Spleen (tissue), 11 donors: ENCODE data around the gene NAB1. TPM values are rescaled to one million over a fixed set of nuclear protein-coding genes. Genes with fewer than 3 reads are reported as not detected.

Source experiments
- DNase-seq: peaks from one replicate; pipeline ENCODE4 v3.0.0-alpha.2; 2020
- H3K27ac ChIP-seq, 8 donors: fragments of 200-600 bp; sonication (generic) in 7 of 8; 1 replicate in 4 of 8; 2 replicates in 4 of 8; pipeline versions ENCODE4 v1.5.0 to v1.8.0; 2016 to 2021; ENCODE audit warnings: inconsistent platforms in 4 of 8, mild to moderate bottlenecking in 4 of 8, moderate library complexity in 1 of 8
- H3K27me3 ChIP-seq, 7 donors: fragments of 200-600 bp; sonication (generic) in 6 of 7; replicated peaks in 1 of 7; 1 replicate in 4 of 7; 2 replicates in 3 of 7; pipeline versions ENCODE4 v1.5.0 to v1.8.0; 2016 to 2021; ENCODE audit warnings: inconsistent platforms in 3 of 7, mild to moderate bottlenecking in 1 of 7
- H3K36me3 ChIP-seq, 6 donors: fragments of 200-600 bp; sonication (generic) in 5 of 6; 1 replicate in 4 of 6; 2 replicates in 2 of 6; pipeline versions ENCODE4 v1.5.0 to v1.8.0; 2016 to 2021; ENCODE audit warnings: inconsistent platforms in 2 of 6
- H3K4me1 ChIP-seq, 6 donors: fragments of 200-600 bp; sonication (generic) in 5 of 6; 1 replicate in 3 of 6; 2 replicates in 3 of 6; pipeline versions ENCODE4 v1.5.0 to v1.8.0; 2016 to 2021; ENCODE audit warnings: inconsistent platforms in 3 of 6
- H3K4me3 ChIP-seq, 8 donors: fragments of 200-600 bp; sonication (generic) in 7 of 8; 1 replicate in 4 of 8; 2 replicates in 4 of 8; pipeline versions ENCODE4 v1.5.0 to v1.8.0; 2016 to 2021; ENCODE audit warnings: inconsistent platforms in 4 of 8, mild to moderate bottlenecking in 4 of 8, moderate library complexity in 2 of 8
- H3K9me3 ChIP-seq, 8 donors: fragments of 200-600 bp; sonication (generic) in 7 of 8; 1 replicate in 4 of 8; 2 replicates in 4 of 8; pipeline versions ENCODE4 v1.5.0 to v1.8.0; 2016 to 2021; ENCODE audit warnings: inconsistent platforms in 4 of 8
- POLR2A ChIP-seq, 3 donors: fragments of 450-650 bp; IDR thresholded peaks; one replicate each; pipeline ENCODE4 v1.5.1; 2017; ENCODE audit warnings: antibody characterized with exemption in 3 of 3, mild to moderate bottlenecking in 1 of 3
- POLR2AphosphoS5 ChIP-seq, 3 donors: sonication (generic); formaldehyde crosslinking; IDR thresholded peaks; one replicate each; pipeline ENCODE4 v1.5.1; 2017; ENCODE audit warnings: antibody characterized with exemption in 3 of 3
- WGBS, 5 donors: extraction: QIAGEN DNeasy Blood & Tissue Kit in 3 of 5; methylation state at CpG; one replicate each; pipeline versions ENCODE4 v1.1.5 to v1.1.7; 2013 to 2018; 5-methylcytosine and 5-hydroxymethylcytosine counted together
- intact Hi-C: fragments of 100-400 bp; cut with DNase I; formaldehyde crosslinking; loops from one replicate; pipeline ENCODE4 v1.15.0; 2023; ENCODE audit warnings: low total_unique reads
- polyA plus RNA-seq, 3 donors: library from polyadenylated mRNA; stranded (reverse); fragments of 200-250 nt; gene quantifications; one replicate each; pipeline ENCODE4 v1.2.1, GENCODE V29; 2013
- total RNA-seq, 7 donors: library from RNA; depleted of rRNA in 3 of 7; stranded (reverse); fragments of >200 nt in 3 of 7; fragmentation: NEBNext Ultra II Directional in 4 of 7; extraction: Animal tissue kit (Norgen Biotek cat#: 25700) in 4 of 7; gene quantifications; one replicate each; pipeline versions ENCODE4 v1.1.0 to v1.2.1, GENCODE V29; 2016 to 2021
- TF ChIP-seq, protein P1 (sequence below), 11 experiments: fragments of 200-600 bp in 7 of 11; fragments of 450-650 bp in 4 of 11; sonication (generic) in 4 of 11; IDR thresholded peaks in 8 of 11; conservative IDR thresholded peaks in 3 of 11; 1 replicate in 7 of 11; 2 replicates in 4 of 11; pipeline versions ENCODE4 v1.4.0 to v1.8.0; 2016 to 2021; ENCODE audit warnings: antibody characterized with exemption in 11 of 11, inconsistent platforms in 4 of 11, mild to moderate bottlenecking in 1 of 11
- donor health status: healthy with polysubstance abuse.
- donor health status: DM: no; HTN: no; CAD: no; lungs with moderate emphysema.
- donor health status: DM: no; HTN: no; CAD: no.
- donor health status: Bipolar disorder and iron deficiency.
- donor health status: healthy.
- donor health status: DM: no; HTN: no; CAD: no.
- donor health status: DM: yes; HTN: yes; CAD: no.

The NAB1 gene
- total and polyA plus RNA-seq, 10 donors, result 8.8 to 44.7 (median 27.9) TPM

DNA sequence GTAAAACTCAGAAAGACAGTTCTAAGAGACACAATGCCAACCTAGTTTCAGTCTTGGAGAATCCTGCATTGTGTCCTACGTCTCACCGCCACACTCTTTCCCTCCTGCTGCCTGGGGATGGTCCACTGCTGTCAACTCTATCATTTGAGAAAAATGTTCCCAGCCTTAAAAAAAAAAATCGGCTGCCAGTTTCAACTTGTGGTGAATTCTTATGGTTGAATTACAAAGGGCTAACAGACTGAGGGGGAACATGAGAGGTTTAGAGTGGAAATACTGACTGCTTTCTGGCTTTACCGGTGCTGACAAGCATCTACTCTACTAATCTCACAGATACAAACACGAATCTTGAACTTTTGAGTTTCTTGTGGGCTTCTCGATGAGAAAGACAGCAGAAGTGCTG, 74.0 kb downstream of the NAB1 start:
- Histone ChIP-seq H3K9me3 (no peaks in the 10 kb centered on the region), H3K36me3 (no peaks in the 10 kb centered on the region), H3K4me3 (no peak overlapping the region), H3K27ac (no peak overlapping the region), H3K27me3 (no peaks in the 10 kb centered on the region), H3K4me1 (no peaks in the 10 kb centered on the region)
- TF ChIP-seq, protein P1, sequence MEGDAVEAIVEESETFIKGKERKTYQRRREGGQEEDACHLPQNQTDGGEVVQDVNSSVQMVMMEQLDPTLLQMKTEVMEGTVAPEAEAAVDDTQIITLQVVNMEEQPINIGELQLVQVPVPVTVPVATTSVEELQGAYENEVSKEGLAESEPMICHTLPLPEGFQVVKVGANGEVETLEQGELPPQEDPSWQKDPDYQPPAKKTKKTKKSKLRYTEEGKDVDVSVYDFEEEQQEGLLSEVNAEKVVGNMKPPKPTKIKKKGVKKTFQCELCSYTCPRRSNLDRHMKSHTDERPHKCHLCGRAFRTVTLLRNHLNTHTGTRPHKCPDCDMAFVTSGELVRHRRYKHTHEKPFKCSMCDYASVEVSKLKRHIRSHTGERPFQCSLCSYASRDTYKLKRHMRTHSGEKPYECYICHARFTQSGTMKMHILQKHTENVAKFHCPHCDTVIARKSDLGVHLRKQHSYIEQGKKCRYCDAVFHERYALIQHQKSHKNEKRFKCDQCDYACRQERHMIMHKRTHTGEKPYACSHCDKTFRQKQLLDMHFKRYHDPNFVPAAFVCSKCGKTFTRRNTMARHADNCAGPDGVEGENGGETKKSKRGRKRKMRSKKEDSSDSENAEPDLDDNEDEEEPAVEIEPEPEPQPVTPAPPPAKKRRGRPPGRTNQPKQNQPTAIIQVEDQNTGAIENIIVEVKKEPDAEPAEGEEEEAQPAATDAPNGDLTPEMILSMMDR (IDR thresholded peaks at IDR 0.05 in 8 of 11, conservative IDR thresholded peaks at IDR 0.05 in 3 of 11), result no peak
- TF ChIP-seq POLR2A (IDR thresholded peaks at IDR 0.05) (no peak), POLR2AphosphoS5 (IDR thresholded peaks at IDR 0.05) (no peak)
- no peak for DNase-seq
- WGBS, 5 donors, result 67 to 83% (median 77%) methylated on average over 6 of the region's 6 CpGs
- intact Hi-C loops, result no loop called here

DNA sequence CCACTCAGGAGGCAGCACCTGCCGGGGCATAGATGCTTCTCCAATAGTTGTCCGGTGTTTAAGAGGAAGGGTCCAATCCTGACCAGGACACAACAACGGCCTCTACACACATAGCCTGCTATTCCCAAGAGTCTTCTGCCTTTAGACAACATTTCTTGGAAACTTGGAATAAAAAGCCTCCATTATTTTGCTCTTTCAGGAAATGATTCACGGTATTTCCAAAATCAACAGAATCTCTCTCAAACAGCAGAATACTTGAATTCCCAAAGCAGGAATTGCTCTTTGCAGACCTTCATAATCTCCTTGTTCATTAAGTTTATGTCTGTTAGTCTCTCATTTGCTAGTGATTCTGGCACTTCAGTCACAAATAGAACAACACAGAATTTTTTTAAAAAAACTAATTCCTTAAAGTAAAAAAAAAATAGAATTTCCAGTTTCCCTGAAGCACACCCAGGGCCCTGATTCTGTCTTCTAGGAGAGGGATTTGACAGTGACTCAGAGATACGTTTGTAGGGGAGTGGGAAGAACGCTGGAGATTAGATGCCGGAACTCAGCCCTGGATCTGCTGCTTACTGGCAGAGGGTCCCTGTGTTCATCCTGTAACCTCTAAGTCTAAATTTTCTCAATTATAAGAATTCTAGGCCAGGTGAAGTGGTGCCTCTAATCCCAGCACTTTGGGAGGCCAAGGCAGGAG, 74.7 kb downstream of the NAB1 start:
- Histone ChIP-seq H3K4me3 (no peak overlapping the region), H3K9me3 (no peaks in the 10 kb centered on the region), H3K36me3 (no peaks in the 10 kb centered on the region), H3K4me1 (no peaks in the 10 kb centered on the region), H3K27ac (no peak overlapping the region), H3K27me3 (no peaks in the 10 kb centered on the region)
- 82 to 94% (median 88%) methylated on average over 7 of the region's 7 CpGs for WGBS, 5 donors
- no peak for DNase-seq
- intact Hi-C loops, result no loop called here
- TF ChIP-seq POLR2AphosphoS5 (IDR thresholded peaks at IDR 0.05), result no peak
- no peak for TF ChIP-seq POLR2A (IDR thresholded peaks at IDR 0.05)
- TF ChIP-seq, protein P1 (IDR thresholded peaks at IDR 0.05 in 8 of 11, conservative IDR thresholded peaks at IDR 0.05 in 3 of 11), result no peak

DNA sequence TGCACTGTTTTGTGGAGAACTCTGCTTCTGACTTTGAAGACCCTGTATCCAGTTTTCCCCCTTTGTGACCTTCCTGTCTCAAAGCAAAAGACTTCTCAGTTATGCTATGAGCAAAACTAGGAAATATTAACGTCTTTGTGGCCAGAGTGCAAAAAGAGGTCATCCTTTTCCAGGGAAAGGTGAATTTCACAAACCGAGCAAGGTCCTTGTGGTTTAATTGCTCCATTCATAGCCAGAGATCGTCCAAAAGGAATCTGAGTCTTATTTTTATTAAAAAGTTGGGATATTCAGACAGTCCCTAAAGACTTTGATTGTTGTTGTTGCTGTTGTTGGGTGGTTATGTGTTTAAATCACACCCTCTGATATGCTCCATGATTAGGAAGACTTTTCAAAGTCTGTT, 77.4 kb downstream of the NAB1 start:
- DNase-seq, result no peak
- intact Hi-C loops, result no loop called here
- H3K4me3 ChIP-seq, result no peak overlapping the region
- H3K36me3 ChIP-seq, result no peaks in the 10 kb centered on the region
- H3K27me3 ChIP-seq, result no peaks in the 10 kb centered on the region
- no peak for TF ChIP-seq POLR2A (IDR thresholded peaks at IDR 0.05)
- TF ChIP-seq, protein P1 (IDR thresholded peaks at IDR 0.05 in 8 of 11, conservative IDR thresholded peaks at IDR 0.05 in 3 of 11), result no peak
- TF ChIP-seq POLR2AphosphoS5 (IDR thresholded peaks at IDR 0.05), result no peak
- H3K9me3 ChIP-seq, result no peaks in the 10 kb centered on the region
- H3K4me1 ChIP-seq, result no peaks in the 10 kb centered on the region
- no peak overlapping the region for H3K27ac ChIP-seq
- 47 to 70% (median 55%) methylated on average over 3 of the region's 3 CpGs for WGBS, 5 donors

DNA sequence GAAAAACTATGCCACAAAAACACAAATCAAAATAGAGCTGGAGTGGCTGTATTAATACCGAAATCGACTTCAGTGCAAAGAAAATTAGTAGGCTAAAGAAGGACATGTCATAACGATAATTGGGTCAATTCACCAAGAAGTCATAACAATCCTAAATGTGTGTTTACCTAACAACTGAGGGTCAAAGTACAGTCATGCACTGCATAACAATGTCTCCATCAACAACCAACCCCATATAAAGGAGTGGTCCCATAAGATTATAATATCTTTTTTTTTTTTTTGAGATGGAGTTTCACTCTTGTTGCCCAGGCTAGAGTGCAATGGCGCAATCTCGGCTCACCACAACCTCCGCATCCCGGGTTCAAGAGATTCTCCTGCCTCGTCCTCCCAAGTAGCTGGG, 87.5 kb downstream of the NAB1 start:
- H3K9me3 ChIP-seq, result no peaks in the 10 kb centered on the region
- 95 to 98% (median 97%) methylated on average over 8 of the region's 8 CpGs for WGBS, 5 donors
- no peaks in the 10 kb centered on the region for H3K36me3 ChIP-seq
- H3K4me1 ChIP-seq, result no peaks in the 10 kb centered on the region
- TF ChIP-seq, protein P1 (IDR thresholded peaks at IDR 0.05 in 8 of 11, conservative IDR thresholded peaks at IDR 0.05 in 3 of 11), result no peak
- no peak overlapping the region for H3K27ac ChIP-seq
- no peak for DNase-seq
- no peaks in the 10 kb centered on the region for H3K27me3 ChIP-seq
- no peak overlapping the region for H3K4me3 ChIP-seq
- intact Hi-C loops, result no loop called here
